NCI-H2196 (cell line): Measurements from ENCODE around the gene THSD4.

ENCODE experiments used
- DNase-seq: peaks from one replicate; lab custom pipeline; 2025; ENCODE audit not compliant: unreplicated experiment; lab: John Stamatoyannopoulos, UW

THSD4 gene

DNA sequence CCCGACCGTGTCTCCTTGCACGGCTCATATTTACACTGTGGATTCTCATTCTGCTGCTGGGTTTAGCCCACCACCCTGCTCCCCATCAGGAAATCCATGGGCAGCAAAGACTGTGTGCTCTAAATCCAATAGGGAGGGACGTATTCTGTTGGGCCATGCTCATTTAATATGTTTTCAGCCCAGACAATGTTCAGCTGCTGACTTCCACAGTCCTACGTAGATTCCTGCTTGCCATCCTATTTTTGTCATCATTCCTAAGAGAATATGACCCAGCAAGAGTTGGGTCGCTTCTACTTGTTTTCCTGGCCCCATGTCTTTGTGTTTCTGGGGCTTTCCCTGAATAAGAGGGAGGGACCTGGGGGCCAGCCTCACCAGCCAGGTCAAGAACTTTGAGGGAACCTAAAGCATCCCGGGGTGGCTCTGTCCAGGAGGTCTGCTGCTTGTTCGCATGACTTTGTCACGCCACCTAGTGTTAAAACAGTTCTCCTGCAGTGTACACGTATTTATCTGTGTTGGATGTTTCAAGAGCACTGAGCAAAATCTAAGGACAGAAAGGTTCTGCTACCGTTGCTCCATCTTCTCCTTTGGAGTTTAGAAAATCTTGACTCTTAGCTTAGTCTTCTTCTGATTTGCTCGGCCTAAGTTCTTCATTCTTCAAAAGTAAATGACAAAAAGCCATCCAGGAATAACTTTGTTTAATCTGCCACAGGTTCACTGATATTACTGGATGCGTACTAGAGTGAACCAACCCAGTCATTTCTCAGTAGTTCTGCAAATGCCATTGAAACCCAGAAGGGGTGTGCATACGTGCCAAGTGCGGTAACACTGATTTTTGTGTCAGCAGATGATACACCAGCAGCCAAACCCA, 615.2 kb downstream of the THSD4 start:
- DNase-seq = peak; percentile 42

GRCh38 chr15:71732636-71733035, 617.4 kb downstream of the THSD4 start:
- no peak for DNase-seq

- no peak for DNase-seq
These were observed 617.9 kb downstream of the THSD4 start for GRCh38 chr15:71733122-71733521.

GRCh38 chr15:71734709-71735384, 619.6 kb downstream of the THSD4 start:
- DNase-seq = no peak

GRCh38 chr15:71735385-71735757, 620.1 kb downstream of the THSD4 start:
- no peak for DNase-seq

DNA sequence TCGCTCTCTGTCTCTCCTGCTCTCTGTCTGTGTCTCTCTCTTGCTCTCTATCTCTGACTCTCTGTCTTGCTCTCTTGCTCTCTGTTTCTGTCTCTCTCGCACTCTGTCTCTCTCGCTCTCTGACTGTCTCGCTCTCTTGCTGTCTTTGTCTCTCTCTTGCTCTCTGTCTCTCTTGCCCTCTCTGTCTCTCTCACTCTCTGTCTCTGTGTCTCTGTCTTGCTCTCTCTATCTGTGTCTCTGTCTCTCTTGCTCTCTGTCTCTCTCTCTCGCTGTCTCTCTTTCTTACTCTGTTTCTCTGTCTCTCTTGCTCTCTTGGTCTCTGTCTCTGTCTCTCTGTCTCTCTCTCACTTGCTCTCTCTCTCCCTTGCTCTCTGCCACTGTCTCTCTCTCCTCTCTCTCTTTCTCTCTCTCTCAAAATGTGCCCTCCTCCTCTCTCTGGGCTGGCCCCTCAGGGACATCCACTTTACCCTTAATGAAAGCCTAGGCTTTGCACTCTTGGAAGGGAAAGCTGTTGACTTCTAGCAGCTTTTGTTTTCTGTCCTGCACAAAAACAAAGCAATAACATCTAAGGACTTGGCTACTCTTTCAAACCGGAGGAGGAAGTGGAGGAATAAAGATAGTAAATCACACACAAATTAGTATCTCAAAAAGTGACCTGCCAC, 621.1 kb downstream of the THSD4 start:
- DNase-seq = no peak

DNA sequence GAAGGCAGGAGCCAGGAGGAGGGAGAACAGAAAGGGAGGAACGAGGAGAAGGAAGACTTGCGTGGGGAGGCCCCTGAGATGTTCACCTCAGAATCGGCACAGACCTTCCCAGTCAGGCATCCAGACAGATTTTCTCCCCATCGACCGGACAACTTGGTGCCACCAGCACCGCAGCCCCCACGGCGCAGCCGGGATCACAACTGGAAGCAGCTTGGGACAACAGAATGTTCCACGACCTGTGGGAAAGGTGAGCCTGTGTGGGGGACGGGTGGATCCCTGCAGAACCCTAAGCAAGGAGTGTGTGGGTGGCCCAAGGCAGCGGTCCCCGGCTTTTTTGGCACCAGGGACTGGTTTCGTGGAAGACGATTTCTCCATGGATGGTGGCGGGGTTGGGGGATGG, 622.5 kb downstream of the THSD4 start:
- no peak for DNase-seq

DNA sequence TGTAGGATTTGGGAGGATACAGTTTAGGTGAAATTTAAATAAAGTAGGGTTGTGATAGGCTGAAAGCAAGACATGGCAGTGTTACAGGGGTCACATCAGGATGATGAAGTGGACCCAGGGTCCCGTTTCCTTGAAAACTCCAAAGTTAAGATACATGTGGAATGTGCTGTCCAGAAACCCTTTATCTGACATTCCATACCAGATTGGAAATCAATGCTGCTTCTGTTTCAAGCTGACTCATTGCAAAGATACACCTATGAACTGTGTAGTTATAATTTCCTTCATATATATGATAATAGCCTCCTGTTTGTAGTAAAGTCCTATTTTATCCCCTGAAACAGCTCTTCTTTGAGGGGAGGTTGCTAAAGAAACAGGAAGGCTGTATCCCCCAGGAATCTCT, 624.1 kb downstream of the THSD4 start:
- no peak for DNase-seq

DNA sequence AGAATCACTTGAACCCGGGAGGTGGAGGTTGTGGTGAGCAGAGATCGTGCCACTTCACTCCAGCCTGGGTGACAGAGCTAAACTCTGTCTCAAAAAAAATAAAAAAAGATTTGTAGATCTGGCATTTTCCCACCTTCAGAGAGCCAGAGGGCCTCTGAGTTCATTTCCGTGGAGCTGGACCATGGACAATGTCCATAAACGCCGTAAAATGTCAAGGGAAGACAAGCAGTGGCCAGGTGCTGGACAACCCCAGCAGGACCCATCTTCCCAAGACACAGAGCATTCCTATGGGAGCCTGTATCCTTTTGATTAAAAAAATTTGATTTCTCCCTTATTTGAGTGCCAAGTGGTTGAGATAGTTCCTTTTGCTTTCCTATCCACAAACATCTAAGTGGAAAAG, 627.7 kb downstream of the THSD4 start:
- no peak for DNase-seq

DNA sequence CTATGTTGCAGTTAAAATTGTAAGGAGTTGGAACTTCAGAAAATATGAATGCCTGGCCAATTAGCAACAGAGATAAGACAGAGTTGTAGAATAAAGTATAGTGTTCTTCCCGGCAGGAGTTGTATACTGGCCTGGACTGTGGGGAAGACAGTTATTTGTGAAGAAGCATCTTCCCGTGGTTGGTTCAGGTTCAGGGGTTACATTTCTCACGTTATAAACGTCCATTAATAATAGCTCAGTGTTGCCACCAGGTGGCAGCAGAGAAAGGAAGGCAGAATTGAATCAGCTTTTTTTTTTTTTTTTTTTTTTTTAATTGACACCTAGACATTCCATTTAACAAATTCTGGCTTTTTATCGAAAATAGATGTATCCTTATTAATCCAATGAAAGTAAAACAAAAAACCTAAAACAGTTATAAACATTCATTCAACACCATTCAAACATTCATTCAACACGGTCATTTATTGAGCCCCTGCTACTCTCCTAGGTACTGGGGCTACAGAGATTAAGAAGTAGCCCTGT, 628.7 kb downstream of the THSD4 start:
- peak; percentile 40 for DNase-seq

DNA sequence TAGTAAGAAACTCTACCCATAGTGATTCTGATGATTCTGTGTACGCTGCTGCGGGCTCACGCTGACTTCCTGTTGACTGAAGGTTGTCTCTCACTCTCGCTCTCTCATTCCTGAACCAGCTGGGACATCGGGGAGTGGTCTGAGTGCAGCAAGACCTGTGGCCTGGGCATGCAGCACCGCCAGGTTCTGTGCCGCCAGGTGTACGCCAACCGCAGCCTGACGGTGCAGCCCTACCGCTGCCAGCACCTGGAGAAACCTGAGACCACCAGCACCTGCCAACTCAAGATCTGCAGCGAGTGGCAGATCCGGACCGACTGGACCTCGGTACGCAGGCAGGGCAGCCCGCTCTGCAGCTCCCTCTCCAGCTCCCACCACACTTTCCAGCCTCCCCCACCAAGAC, 631.4 kb downstream of the THSD4 start:
- DNase-seq = peak; percentile 73

- peak; percentile 16 for DNase-seq
These were observed 632.1 kb downstream of the THSD4 start for GRCh38 chr15:71747128-71748083.

GRCh38 chr15:71748293-71748718, 633.0 kb downstream of the THSD4 start:
- no peak for DNase-seq

GRCh38 chr15:71749500-71749899, 634.2 kb downstream of the THSD4 start:
- DNase-seq = no peak

DNA sequence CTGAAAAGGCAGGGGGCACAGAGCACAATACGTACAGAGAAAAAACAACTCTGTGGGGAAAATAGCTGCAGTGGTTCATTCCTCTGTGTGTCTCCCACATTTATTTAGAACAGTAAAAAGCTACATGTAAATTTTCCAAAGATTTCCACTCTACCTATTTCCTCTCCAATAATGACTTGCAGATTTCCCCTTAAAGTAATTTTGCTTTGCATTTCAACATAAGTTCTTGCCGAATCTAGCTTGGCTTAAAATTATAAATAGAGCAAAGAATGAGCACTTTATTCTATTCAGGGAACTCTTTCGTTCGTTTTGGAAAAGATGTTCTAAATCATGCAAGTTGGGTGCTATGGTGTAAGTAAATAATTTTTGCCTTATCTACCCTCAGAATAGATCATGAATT, 636.9 kb downstream of the THSD4 start:
- DNase-seq = no peak

- DNase-seq = peak; percentile 15
These were observed 637.5 kb downstream of the THSD4 start for GRCh38 chr15:71752604-71753289.

DNA sequence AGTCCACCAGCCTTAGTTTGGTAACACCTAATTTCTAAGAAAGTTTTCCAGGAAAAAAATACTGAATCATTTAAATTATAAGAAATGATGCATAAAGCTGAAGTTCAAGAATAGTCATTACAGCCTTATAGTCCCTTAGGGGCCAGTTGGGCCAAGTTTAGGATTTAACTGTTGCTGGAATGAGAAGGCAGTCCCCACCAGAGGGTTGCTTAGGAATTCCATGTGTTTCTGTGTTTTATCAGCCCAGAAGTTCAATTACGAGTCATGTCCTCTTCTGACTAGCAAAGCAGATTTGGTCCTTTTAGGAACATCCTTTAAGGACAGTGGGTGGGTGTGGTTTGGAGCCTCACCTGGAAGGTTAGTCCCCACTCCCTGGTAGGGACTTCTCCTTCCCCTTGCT, 638.1 kb downstream of the THSD4 start:
- DNase-seq = no peak

GRCh38 chr15:71754660-71755059, 639.4 kb downstream of the THSD4 start:
- no peak for DNase-seq

DNA sequence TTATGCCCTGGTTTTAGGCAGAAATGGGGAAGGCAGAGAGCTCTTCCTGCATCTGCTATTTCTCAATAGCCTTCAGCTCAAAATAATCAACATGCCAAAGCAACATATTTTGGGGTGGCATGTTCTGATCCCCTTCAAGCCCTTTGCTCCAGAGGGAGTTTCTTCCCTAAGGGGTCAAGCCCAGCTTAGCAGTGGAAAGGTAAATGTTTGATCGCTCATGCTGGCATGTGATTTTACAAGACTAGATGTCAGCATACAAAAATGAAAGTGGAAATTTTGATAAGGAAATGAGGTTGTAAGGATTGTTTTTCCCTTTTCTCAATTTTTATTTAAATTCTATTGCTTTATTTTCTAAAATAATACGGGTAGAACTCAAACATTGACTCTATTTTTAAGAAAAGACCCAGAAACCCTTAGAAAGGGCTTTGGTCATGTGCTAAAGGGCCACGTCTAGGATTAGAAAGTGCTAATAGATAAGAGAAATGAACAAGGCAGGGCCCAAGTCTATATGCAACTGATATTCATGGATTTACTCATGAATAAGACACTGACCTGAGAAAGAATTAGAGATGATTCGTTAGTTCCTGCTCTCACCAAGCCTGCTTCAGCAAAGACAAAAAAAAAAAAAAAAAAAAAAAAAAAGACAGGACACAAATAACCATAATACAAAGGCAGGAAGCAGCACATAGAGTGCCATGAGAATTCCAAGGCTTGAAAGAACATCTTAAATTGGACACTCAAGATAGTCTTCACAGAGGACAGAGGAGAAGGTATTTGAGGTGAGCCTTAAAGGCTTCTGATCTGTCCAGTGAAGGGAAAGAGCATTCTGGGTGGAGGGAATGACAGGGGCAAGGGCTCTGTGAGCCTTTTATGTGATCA, 640.1 kb downstream of the THSD4 start:
- no peak for DNase-seq
